ENCODE results near the gene APOC1. TPM values are rescaled to one million over a fixed set of nuclear protein-coding genes. Genes with fewer than 3 reads are reported as not detected.

APOC1 gene
- total RNA-seq, 1 experiment from 2014 or later: 48.5 TPM

GRCh38 chr19:44874317-44874716, 40.1 kb upstream of the APOC1 start:
- intact Hi-C loops (cut with micrococcal nuclease; ENCODE audit: unreplicated experiment): no loop called here
- CTCF ChIA-PET: no interaction called here

GRCh38 chr19:44875666-44876451, 38.5 kb upstream of the APOC1 start:
- no peak for DNase-seq (ENCODE audit: low read depth, low spot score)
- Histone ChIP-seq H3K9me3 (ENCODE audit: control insufficient read depth, insufficient read depth, low read depth, low read length) (no peaks in the 10 kb centered on the region), H3K27me3 (ENCODE audit: control insufficient read depth, insufficient read depth, low read length) (no peaks in the 10 kb centered on the region), H3K36me3 (ENCODE audit: control insufficient read depth, insufficient read depth, low read length) (no peaks in the 10 kb centered on the region; the same call in 1 of the 2 replicates), H3K27ac (ENCODE audit: low read length) (peak overlapping the region; percentile 57), H3K4me1 (ENCODE audit: control insufficient read depth, insufficient read depth, low read length) (peaks cover 17% of the 10 kb centered on the region; the same call in 1 of the 2 replicates), H3K4me3 (ENCODE audit: low read depth in 2 of 2, low read length in 2 of 2) (no peak overlapping the region)
- in situ Hi-C loops (cut with HindIII; ENCODE audit: low pct_unique_long_range_greater_than_20kb, low sequenced_read_pairs) (no loop called here), intact Hi-C loops (cut with micrococcal nuclease; ENCODE audit: unreplicated experiment) (no loop called here)
- no peak for TF ChIP-seq SIN3A (IDR thresholded peaks at IDR 0.05; ENCODE audit: borderline replicate concordance, insufficient read depth, low read depth, low read length)
- TF ChIP-seq POLR2AphosphoS5 (IDR thresholded peaks at IDR 0.05; ENCODE audit: low read depth, low read length): no peak
- TF ChIP-seq TCF7L2 (IDR thresholded peaks at IDR 0.05; ENCODE audit: low read depth, low read length): no peak
- TF ChIP-seq CTCF (IDR thresholded peaks at IDR 0.05): no peak
- TF ChIP-seq REST (IDR thresholded peaks at IDR 0.05; ENCODE audit: insufficient read depth in 1 of 2, low read depth in 2 of 2, low read length in 1 of 2): no peak
- ChIA-PET POLR2A (no interaction called here), CTCF (no interaction called here)
- no TSS peak for BruUV-seq (replicated peaks)
- peak; percentile 73 for ATAC-seq

More at GRCh38 chr19:44874317-44874716, 40.1 kb upstream of the APOC1 start:
- Histone ChIP-seq H3K9me3 (ENCODE audit: control insufficient read depth, insufficient read depth, low read depth, low read length) (no peaks in the 10 kb centered on the region), H3K4me1 (ENCODE audit: control insufficient read depth, insufficient read depth, low read length) (peaks cover 17% of the 10 kb centered on the region; the same call in 1 of the 2 replicates), H3K27ac (ENCODE audit: low read length) (no peak overlapping the region), H3K36me3 (ENCODE audit: control insufficient read depth, insufficient read depth, low read length) (no peaks in the 10 kb centered on the region; the same call in 1 of the 2 replicates), H3K4me3 (ENCODE audit: low read depth in 2 of 2, low read length in 2 of 2) (no peak overlapping the region), H3K27me3 (ENCODE audit: control insufficient read depth, insufficient read depth, low read length) (no peaks in the 10 kb centered on the region)
- in situ Hi-C loops (cut with HindIII; ENCODE audit: low pct_unique_long_range_greater_than_20kb, low sequenced_read_pairs): no loop called here
- POLR2A ChIA-PET: no interaction called here
- BruUV-seq (replicated peaks): no TSS peak
- ATAC-seq (no peak), DNase-seq (ENCODE audit: low read depth, low spot score) (no peak)
- TF ChIP-seq CTCF (IDR thresholded peaks at IDR 0.05): no peak

Measured in Panc1 (cell line).